A204.1 (cell line): Measurements from ENCODE around the gene ATRN.

Experiments
- FAIRE-seq: peaks from 2 replicates; lab custom pipeline; 2012; peaks lifted over from hg19 to GRCh38; lab: Jason Lieb, UNC

The ATRN gene

DNA sequence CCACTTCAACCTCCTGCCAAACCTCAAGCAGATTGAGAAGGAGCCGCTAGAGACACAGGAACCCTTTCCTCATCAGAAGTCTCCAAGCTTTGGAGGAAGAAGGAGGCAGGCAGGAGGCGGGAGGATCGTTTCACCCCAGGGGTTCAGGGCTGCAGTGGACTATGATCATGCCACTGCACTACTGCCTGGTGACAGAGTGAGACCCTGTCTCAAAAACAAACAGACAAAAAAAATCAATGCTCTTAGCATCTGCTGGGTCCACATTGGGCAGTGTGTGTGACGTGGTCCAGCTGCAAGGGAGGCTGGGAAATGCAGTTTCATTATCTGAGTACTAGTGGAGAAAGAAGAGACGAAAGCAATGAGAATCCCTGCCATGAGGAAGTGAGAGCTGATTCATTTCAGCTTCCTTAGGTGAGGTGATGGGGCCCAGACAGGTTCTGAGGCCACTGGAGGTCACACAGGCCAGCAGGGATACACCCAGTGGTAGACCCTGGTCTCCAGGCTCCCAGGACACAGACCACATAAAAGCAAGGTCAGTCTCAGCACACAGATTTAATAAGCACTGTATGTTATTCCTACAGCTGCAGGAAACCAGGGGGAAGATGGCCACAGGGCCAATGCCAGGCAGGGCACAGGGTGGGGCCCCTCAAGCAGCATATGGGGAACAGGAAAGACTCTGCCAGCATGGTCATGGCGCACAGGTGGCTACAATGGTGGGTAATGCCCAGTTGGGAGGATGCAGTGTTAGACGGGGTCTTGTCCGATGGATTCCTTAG is 188.1 kb downstream of the ATRN start:
- no peak for FAIRE-seq

DNA sequence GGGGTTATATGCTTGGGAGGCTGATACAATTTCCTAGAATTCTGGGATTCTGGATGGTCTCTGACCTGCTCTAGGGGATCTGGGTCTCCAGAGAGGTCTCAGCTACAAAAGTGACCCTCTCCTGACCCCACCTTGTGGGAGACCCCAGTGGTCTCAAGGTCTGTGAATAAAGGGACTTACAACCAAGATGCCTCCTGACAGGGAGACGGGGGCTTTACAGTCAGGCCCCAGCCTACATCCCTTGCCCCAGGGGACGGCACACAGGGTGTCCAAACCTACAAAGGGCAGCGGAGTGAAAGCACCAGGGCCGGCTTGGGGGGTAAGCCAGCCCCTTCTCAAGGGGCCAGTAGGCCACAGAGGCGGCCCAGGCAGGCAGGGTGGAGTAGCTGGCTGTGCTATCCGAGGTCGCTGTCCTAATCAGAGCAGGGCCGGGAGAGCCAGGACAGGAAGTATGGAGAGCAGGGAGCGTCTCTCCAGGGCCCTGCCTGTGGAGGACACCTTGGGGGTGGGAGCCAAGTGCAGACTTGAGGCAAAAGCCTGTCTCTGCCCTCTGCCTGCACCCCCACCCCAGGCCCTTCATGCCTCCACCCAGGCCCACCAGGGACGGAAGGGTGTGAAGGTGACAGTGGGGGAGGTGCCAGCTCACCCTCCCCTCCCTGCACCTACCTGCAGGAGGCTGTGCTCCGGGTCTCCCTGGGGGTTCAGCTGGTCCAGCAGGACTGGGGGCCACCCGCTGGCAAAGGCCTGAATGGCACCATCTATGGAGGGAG is 188.9 kb downstream of the ATRN start:
- no peak for FAIRE-seq

DNA sequence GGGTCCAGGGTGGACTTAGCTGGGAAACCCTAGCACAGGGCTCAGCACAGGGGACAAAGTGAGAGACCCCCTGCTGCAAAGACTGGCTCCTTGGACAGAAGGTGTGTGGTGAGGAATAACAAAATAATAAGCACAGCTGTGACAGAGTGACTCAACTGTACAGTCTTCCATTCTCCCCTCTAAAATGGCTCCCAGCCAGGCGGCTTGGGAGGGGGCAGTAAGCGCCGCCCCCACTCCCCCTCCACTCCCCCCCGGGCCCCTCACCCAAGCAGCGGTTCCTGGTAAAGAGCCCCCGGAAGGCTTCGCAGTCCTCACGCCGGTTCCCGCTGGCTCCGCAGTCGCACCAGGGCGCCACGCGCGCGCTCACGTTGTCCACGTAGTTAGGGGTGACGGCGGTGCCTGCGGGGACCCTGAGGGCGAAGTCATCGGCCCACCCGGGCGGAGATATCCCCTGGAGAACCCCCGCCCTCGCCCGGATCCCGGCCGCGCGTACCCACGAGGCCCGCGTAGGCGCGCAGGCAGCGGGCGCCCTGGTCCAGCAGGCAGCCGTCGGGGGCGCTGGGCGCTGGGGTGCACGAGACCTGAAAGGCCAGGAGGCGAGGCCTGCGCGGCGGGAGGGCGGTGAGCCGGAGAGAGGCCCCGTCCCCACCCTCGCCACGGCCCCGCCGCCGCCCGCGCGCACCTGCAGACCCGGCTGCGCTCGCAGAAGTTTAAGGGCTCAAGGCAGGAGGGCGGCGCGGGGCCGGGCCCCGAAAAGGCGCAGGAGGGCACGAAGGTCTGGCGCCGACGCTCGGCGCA is 189.6 kb downstream of the ATRN start:
- FAIRE-seq: no peak

DNA sequence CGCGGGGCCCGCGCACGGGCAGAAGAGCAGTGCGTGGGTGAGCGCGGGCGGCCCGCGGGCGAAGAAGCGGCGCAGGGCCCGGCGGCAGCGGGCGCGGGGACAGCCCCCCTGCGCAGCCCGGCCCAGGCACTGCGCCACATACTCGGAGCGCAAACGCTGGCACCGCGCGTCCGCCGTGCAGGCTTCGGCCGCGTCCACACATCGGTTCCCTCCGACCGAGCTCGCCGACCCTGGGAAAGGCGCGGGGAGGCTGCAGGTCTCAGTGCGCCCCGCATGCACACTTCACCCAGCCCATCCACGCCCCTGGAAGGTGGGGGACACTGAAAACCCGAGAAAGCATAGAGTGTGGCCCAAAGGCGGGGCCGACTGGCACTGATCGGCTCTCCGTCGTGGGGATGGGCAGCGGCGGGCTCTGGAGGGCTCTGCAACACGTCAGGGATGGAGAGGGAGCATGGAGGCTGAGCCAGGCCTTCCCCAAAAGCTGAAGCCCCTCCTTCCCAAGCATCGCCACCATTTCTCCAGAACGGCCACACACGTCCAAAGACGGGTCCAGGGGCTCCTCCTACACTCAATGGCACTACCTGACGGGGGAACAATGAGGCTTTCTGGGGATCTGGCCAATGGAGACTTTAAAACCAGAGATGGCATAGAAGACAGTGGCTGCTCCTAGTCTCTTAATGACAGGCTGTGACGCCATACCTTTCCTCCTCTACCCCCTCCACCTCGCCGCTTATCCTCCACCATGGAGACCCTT is 190.4 kb downstream of the ATRN start:
- FAIRE-seq: no peak

DNA sequence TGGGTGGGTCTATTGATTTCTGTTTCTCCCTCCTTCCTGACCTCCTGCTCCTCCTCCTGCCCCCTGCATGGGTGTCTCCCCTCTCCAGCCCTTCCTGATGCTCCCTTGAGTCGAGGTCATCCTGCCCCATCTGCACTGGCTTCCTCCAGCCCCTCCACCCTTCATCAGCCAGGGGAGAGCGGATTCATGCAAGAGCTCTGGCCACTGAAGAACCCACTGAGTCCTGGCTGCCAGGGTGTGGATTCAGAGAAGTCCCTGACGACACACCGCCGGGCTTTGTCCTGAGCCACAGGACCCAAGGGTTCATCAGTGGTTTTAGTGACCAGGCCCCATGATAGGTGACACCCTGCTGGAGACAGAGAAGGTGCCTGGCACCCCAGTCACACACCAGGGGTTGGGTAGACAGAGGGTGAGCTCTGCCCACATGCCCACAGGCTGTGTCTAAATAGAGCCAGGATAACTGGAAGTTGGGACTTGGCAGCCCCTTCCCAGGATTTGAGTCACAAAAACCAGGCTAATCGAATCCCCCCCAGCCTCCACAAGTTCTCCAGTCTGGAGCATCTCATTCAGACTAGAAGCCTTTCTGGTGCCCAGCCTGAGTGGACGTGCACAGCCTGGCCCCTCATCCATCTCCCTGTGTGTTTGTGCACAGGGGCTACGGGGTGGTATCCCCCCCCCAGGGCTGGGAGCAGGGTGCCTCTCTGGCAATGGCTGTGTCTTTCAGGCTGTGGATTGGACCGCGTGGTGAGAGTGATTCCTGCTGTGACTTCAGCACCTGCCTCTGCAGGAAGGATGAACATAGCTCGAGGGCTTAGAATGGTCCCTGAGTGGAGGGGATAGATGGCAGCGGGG is 191.2 kb downstream of the ATRN start:
- no peak for FAIRE-seq

DNA sequence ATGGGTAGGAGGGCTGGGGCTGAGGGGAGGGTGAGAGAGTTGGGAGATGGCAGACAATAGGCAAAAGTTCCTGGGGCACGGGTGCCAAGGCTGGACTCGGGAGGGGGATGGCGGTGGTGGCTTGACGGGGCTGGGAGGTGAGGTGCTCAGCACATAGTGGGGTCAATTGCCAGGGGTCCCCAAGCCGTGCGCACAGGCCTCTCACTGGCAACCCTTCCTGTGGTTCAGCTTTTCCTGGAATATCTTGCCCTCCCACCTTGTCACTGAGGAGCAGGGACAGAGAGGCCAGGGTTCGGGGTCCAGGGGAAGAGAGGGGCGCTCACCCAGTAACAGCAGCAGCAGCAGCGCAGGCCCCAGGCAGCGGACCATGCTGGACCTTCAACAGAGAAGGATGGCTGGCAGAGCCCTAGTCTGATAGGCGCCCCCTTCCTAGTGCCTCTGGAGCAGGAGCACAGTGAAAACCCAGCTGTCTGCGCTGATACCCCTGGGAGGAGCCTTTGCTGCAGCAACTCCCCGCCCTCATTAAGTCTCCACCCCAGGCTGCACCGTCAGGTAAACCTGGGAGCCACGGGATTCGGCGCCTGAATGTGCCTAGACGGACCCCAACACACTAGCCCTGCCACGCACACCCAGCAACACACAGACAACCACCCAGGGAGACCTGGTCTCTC is 192.3 kb downstream of the ATRN start, which contains the start of gene GFRA4:
Gene GFRA4 (minus strand): TSS at position 369 of the 671 bp plus-strand sequence. CDS start 0 bp downstream, at position 369.
- no peak for FAIRE-seq

DNA sequence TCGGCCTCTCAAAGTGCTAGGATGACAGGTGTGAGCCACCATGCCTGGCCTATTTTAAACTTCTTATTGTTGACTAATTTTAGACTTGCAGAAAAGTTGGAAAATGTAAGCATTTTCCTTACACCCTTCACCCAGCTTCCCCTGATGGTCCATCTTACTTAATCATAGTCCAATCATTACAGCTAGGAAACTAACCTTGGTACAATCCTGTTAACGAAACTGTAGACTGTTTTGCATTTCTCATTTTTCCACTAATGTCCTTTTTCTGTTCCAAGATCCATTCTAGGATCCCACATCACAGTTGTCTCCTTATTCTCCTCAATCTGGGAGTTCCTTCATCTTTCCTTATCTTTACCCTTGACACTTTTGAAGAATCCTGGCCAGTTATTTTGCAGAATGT is 193.0 kb downstream of the ATRN start:
- FAIRE-seq: no peak

DNA sequence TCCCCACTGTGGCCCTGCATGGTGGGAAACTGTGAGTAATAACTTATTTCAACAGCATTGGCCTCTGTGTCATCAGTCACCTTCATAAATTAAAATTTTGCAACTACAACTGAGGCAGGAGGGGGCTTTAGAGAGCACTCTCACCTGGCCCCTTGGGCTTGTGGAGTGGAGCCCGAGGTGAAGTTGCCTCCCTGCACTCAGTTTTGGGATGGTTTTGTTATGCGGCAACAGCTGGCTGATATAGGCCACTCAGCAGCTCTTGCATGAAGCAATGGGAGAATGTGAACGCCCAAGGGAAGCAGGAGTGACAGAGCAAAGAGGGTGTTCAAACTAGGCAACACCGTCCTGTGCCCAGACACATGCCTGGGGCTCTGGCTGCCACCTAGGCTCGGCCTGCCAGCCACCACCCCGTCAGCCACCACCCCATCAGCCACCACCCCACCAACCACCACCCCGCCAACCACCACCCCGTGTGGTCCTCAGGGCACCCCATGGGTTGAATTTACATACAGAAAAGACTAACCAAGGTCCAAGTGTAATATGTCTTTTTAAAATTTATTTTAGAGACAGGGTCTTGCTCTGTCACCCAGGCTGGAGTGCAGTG is 196.7 kb downstream of the ATRN start:
- no peak for FAIRE-seq

DNA sequence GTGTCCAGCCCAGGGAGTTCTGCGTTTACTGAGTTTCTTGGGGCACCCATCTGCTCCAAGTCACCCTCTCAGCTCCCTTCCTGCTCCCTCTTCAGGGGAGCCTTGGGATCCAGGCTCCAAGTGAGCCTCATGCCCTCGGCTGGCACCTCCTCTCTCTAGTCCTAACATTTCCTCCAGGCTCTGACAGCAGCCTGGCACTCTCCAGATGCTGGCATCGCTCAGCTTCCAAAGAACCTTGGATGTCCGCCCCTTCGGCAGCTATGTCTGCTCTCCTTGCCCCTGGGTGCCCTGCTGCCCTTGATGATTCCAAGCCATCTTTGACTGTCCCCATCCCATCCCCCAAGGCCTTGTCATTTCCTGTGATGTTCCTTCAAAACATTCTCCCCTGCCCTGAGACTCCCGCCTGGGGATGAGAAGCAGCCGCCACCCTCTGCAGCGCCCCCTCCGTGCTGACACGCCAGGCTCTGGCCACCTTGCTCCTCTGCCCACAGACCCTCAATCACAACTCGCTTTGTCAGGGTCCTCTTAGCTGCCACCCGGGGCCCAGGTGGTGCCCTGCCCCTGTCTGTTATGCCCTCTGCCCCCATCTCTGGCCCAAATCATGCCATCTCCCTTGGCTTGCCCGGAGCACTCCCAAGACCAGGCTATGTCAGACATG is 199.0 kb downstream of the ATRN start:
- FAIRE-seq: no peak

DNA sequence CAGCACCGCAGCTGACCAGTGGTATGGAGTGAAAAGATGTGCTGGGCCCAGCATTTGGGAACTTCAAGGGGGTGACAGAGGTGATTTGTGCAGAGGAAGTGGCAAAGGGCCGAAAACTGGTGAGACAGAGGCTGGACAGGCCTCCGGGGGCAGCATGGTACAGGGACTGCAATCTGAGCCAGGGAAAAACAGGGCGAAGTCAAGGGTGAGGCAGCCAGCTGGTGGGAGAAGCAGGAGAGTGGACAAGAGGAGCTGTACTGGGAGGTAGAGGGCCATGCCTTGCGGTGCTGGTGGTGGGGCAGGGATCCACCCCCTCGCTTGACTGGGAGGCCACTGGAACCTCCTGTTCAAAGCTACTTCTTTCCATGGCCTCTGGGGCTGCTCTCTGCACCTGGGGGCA is 199.7 kb downstream of the ATRN start:
- no peak for FAIRE-seq

DNA sequence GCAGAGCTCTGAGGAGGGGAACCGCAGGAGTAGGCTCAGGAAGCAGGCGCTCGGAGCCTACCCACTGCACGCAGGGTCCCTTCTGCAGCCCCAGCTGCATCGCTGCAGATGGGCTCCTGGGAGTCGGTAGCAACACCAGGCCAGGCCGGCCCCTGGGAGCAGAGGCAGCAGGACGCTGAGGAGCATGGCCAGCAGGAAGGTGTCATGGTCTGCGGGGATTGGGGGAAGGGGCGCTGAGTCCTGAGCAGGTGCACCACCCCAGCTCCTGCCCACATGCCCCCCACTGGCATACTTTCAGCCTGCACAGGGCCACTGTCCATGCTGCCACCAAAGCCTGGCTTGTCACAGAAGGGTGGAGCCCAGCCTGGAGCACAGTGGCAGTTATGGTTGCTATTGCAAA is 200.1 kb downstream of the ATRN start:
- no peak for FAIRE-seq

DNA sequence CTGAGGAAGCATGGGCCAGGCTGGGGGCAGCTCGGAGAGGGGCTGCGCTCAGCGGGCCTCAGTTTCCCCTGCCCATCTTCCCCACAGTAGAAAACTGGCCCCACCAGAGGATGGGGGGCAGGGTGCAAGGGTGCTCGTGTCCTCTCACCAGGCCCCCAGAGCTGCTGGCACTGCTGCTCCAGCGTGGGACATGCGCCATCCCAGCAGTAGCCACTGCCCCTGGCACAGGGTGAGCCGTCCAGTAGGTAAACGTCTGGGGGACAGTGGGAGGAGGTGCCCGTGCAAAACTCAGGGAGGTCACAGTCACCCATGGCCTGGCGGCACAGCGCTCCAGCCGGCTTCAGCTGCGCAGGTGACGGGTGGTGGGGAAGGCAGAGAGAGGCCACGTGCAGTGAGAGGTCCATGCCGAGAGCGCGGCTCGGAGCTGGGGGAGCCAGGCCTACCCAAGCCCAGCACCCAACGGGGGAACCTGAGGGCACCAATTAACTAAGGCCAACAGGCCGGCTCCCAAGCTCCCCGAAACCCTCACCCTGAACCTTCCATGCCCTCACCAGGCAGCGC is 201.2 kb downstream of the ATRN start:
- FAIRE-seq: no peak

DNA sequence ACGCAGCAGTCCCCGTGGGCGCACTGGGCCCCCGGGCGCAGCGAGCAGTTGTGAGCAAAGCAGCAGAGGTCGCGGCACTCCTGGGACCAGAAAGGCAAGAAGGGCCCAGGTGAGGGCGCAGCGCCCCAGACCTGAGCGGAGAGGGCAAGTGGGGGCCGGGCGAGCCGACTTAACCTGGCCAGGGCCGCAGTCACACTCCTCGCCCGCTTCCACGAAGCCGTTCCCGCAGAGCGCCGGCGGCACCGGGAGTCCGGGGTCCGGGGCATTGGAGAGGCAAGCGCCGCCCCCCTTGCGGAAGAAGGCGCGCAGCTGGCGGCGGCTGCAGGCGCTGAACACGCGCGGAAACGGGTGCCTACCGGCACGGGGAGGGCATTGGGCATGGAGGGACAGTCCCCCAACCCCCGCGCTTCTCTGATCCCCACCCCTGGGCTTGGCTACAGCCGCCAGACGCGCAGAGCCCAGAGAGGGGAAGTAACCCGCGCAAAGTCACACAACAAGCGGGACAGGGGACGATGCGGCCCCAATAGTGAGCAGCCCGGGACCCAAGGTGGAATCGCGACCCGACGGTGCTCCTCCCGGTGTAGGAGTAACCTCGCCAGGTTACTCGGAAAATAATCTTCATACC is 201.8 kb downstream of the ATRN start:
- FAIRE-seq: no peak

DNA sequence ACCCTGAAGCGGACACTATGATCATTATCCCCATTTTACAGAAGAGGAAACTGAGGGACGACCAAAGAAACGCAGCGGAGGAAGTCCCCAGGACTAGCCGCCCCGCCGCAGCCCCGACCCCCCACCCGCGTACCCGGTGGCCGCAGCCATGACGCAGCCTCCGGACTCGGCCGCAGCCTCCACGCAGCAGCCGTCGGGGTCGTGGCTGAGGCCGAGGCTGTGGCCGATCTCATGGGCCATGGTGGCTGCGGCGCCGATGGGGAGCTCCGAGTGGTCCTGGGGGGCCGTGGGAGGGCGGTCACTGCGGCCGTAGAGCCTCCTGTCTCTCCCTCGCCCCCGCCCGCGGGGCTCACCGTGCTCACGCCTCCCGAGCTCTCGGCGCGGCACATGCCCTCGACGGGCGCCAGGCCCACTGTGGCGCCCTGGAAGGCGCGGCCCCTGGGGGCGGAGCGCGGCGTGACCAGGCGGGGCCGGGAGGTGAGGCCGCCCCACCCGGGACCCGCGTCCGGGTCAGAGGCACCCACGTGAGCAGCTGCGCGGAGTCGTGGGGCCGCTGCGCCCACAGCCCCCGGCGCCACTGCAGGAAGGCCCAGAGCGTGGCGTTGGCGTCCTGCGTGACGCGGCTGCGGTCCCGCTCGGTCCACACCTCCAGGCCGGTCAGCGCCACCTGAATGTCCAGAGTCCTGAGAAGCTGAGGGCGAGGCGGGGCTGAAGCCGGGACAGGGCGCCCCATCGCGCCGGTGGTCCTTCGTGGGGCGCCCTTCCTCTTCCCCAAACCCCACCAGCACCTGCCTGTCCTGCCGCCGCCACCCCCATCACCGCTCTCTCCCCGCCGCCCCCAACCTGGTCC is 202.6 kb downstream of the ATRN start:
- no peak for FAIRE-seq

DNA sequence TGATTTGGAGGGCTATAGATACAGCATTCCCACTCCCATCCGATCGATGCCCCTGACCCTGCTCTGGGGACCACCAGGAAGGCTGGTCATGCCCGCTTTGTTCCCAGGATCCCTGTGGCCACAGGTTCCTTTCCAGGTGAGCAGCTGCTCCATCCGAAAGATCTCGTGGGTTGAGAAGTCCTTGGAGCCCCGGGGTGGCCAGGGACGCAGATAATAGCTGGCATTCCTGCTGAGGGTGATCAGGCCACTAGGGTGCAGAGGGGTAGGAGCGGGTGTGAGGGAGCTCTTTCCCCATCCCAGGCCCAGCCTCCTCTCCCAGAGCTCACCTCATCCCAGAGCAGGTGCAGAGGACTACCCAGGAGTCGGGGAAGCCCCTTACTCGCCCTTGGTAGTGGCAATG is 203.6 kb downstream of the ATRN start:
- FAIRE-seq: no peak

DNA sequence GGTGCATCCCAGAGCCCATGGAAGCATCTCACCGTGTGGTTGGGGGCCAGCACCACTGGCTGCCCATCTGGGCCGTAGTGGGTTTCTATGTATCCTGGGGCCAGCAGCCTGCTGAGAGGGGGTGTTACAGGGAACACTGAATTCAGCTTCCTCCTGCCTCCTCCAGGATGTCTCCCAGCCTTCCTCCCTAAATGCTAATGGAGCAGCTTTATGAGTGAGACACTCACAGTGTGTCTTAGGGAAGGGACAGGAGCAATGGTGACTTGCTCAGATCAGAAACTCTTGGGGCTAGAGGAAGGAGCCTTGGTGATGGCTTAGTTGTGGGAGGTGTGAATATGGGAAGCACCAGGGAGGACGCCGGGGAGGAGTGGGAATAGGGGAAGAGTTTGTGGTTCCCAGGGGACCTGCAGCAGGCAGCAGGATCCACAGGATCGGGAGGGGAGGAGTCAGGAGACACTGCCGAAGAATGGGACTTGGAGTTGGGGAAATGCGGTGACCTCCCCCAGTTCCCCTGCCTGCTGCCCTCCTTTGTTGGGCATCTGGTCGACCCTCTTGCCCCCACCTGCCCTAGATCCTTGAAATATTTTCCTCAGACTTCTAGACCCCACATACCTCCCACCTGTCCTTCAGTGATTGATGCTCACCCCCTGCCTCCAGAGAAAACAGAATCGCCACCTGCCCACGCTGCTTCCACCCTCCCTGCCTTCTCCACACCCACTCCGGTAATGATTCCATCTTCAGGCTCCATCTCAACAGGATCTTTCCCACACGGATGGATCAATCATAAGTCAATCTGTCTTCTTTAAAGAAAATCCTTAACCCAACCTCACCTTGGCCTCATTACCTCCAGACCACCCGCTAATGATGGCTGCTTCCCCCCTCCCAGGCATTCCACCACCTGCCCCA is 204.4 kb downstream of the ATRN start:
- no peak for FAIRE-seq

DNA sequence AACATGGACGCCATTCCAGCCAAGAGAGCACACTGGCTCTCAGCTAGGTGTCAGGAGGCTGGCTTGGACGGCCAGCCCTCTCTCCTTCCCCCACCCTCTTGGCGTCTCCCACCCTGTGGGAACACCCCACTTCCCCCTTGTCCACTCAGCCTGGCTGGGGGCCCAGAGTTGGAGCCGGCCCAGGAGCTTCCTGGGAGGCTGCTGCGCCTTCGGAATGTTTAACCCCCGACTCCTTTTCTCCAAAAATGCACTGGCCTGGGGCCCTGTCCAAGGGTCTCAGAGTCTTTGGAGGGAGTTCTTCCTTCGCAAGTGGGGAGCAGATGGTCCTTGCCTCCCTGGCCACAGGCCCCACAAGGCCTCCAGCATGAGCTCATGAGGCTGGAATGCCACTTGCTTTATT is 206.9 kb downstream of the ATRN start:
- FAIRE-seq: no peak
